HG02642 (cell line): Measurements from ENCODE around the gene RPS6KA2.

Source experiments
- ATAC-seq: cut with Tn5 transposase; IDR thresholded peaks from one replicate; pipeline ENCODE4 v1.9.1; 2021; ENCODE audit warnings: mild to moderate bottlenecking; ENCODE audit not compliant: unreplicated experiment, poor library complexity

RPS6KA2 gene

DNA sequence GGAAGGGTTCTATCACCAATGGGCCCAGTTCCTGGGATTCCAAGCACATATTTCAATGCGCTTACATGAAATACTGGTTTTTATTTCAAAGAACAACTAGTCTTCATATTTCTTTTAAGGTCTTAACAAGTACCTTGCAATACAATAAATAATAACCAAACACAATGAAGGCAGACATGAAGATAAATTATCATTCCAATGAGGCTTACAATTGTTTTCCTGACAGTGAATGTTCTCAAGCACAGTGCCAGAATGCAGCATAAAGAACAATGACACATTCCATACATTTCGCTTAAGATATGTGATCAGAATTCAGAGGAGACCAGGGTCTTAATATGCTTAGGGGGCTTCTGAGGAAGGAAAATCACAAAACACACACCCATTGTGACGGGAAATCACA is 66.8 kb downstream of the RPS6KA2 start:
- no peak for ATAC-seq

GRCh38 chr6:166559662-166560061 is 67.4 kb downstream of the RPS6KA2 start:
- ATAC-seq, result no peak

DNA sequence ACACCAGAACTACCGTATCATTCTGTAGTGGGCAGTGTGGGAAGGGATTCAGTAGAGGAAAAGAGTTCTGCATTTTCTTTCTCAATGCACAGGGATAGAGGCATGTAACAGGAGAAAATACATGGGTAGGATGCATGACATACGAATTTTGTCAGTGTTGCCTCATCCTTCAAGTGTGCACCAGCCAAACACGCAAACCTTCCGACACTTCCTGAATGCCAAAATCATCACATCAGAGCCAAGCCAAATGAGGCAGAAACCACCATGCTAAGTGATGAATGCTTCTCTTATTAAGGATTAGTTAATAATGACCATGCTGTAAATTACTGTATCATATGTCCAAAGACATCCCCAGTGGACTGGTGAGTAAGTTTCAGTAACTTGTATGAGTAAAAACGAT is 67.8 kb downstream of the RPS6KA2 start:
- ATAC-seq, result no peak

DNA sequence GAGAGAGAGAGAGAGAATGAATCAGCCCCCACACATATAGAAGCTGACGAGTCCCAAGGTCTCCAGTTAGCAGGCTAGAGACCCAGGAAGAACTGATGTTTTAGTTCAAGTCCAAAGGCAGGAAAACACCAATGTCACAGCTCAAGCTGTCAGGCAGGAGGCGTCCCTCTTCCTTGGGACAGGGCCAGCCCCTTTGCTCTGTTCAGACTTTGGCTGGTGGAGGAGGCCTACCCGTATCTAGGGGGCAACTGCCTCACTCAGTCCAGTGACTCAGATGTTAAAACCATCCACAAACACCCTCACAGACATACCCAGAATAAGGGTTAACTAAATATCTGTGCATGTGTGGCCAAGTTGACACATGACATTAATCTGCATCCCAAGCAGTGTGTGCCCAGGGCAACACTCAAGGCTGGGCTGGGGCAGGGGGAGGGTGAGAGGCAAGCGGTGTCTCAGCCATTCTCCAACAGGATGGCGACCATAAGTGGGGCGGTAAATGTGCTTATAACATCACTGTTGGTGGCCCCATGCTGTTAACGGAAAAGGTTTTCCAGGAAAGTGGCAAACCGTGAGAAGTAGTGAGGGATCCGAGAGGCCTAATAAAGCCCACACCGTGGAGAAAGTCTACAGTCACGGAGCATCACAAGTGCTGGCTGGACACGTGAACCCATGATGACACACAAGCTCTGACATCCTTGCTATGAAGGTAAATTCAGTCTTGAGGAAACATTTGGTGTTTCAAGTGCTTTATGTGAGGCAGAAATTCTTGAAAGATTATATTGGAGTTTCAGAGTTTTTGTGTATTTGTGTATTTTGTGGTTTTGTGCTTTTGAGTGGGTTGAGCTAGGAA is 68.7 kb downstream of the RPS6KA2 start:
- ATAC-seq, result no peak

- no peak for ATAC-seq
These were observed 70.2 kb downstream of the RPS6KA2 start for GRCh38 chr6:166556863-166557322.

- no peak for ATAC-seq
These were observed 70.7 kb downstream of the RPS6KA2 start for GRCh38 chr6:166556336-166556735.

GRCh38 chr6:166555086-166555485 is 72.0 kb downstream of the RPS6KA2 start:
- no peak for ATAC-seq

DNA sequence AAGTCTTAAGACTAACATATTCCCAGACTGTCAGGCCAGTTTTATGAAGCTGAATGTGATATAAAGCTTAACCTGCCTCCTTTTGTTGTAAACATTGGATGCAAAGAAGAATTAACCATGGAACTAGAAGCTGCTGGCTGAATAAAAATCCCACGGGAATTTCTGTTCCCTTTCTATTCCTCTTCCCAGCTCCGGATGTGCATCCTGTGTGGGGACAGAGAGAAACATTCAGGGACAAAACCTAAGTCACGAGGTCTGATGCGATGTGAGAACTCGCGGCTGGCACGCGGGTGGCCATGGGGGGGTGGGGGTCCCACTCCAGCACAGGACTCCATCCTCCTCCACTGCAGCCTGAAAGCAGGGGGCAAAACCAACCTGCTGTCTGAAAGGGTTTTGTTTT is 72.7 kb downstream of the RPS6KA2 start:
- ATAC-seq, result no peak

- ATAC-seq, result no peak
These were observed 73.3 kb downstream of the RPS6KA2 start for GRCh38 chr6:166553563-166554271.

DNA sequence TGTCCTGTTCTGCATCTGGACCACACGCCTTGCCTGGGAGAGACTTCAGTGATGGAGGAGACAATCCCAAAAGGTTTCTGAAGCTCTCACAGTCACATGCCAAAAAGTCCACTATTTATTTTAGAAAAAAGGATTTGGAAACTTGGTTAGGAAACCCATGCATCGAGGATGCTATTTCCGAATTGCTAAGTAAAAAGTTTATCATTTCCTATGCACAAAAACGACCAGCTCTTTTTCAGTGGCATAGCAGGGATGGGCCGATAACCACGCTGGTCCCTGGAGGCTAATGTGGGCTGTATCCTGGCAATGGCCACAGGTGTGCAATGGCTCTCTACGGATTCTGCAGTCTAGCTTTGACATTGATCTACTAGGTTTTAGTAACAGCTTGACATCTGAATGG is 74.5 kb downstream of the RPS6KA2 start:
- no peak for ATAC-seq

DNA sequence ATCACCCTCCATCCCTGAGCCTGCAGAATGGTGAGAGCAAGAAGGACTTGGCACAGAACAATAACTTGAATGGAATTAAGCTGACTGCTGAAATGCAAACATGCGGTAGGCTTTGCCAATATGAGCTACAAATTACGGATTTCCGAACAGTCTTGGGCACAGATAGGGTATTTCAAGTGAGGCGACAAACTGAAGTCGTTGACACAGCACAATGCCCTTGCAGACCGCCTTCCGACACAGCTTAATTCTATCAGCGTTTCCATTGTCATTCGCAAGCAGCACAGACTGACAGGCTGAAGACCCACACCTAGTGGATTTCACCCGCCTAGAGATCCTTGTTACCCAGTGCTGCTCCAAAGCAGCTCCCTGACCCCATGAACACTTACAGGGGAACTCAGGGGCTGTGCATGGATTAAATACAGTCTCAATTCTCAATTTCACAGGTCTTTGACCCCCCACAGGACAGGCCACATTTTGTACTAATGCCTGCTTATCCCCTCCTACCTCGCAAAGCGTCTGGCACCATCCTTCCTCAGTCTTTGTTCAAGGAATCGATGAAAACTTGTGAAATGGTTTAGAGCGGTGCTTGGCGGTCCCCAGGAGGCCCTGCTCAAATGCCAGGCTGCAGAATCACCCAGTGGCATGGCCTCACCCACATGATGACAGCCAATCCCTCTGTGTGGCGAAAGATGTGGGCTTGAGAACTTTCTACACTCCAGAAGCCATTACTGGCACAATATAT is 75.1 kb downstream of the RPS6KA2 start:
- ATAC-seq, result no peak

DNA sequence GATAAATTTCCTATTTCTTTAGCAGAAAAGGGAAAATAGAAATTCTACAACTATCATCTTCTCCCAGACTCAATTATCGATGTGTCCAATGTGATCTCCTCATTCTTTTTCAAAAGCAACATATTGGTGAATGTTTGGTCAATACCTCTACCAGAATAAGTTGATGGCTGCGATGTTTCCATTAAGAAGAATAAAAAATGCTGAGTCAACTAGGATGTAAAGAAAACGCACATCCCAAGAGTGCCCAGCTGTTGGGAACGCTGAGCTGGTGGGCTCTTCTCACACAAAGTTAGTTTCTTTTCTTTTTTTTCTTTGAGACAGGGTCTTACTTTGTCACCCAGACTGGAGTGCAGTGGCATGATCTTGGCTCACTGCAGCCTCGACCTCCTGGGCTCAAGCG is 80.4 kb downstream of the RPS6KA2 start:
- no peak for ATAC-seq

- no peak for ATAC-seq
These were observed 81.7 kb downstream of the RPS6KA2 start for GRCh38 chr6:166545156-166546034.

DNA sequence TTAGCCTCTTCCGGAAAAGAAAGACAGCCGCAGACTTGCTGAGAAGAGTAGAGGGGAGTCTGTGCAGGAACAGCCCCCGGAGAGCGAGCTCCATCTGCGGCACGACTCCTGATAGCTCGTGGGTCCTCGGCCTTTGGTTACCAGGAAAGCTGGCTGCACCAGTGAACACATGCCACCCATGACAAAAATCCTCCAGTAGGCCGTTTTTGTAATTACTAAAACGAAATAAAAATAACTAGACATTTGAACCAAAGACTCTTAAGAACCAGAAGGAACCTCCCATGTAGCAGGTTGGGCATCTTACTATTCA is 82.8 kb downstream of the RPS6KA2 start:
- no peak for ATAC-seq

DNA sequence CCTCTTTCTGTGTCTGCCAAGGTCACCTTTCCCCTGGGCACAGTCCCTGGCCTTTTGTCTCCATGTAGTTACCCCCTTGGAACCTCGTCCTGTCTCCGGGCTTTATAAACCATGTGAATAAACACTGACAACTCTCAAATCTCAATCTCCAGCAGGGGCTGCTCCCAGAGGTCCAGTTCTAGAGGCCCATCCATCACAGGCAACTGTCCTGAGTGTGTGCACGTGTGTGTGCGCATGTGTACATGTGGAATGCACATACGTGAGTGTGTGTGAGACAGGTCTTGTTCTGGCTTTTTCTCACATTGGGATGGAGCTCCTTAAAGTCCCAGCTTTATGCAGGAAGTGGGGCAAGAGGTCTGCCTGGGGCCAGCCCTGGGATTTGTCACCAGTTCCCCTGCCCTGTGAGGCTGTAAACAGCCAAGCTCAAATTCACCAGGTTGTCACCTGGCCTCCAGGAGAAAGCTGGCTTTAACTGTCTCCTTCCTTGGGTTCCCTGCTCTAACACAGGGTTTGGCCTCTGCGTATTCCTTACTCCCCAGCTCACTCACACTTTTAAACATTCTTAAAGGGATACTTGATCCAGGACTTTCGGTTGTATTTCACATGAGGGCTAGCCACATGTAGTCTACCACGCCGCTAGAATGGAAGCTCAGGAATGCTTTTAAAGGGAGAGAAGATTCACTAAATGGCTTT is 83.3 kb downstream of the RPS6KA2 start:
- no peak for ATAC-seq

DNA sequence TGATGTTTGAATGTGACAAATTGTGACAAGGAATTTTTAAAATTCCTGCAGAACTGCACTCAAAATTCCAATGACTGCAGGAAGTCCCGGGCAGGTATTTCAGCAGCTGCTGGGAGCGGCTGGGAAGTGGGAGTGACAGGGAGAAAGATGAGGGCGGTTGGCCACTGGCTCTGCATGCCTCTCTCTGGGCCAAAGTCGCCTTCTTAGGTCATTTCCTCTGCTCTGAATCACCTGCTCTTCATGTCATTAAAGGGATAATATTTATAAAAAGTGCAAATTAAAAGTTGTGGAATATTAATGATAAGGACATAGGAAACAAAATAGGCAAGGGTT is 84.5 kb downstream of the RPS6KA2 start:
- no peak for ATAC-seq

DNA sequence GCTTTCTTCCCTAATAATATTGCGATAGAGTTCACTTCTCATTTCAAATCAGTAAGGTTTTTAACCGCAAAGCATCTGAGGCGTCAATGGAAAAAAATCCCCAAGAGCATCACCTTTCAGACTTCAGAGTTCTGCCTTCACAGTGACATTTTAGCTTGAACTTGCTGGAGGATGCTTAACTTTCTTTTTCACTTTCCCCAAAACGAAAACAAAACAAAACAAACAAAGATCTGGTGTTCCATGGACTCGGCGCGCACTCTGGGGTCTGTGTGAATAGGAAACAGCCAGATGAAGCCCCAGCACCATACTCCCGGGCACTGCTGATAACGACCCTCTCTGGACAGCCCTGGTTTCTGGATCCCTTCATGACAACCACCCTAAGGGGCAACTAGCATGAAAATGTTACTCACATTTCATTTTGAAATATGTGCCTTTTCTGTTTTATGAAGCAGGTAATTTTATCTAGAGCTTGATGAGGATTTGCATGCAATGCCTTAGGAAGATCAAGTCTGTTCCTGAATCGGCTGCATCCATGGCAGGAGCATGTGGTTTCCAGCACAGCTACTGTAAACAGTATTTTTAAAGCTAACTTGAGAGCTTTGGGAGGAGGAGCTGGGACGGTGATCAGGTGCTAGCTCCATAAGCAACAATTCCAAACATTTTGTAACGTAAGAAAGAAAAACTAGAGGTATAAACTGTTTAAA is 85.0 kb downstream of the RPS6KA2 start:
- ATAC-seq, result no peak

- ATAC-seq, result peak; percentile 8
These were observed 85.7 kb downstream of the RPS6KA2 start for GRCh38 chr6:166541366-166541765.

GRCh38 chr6:166540631-166541331 is 86.3 kb downstream of the RPS6KA2 start:
- ATAC-seq, result peak; percentile 96
